ENCODE measurements around the gene NOVA1. TPM values are rescaled to one million over a fixed set of nuclear protein-coding genes. Genes with fewer than 3 reads are reported as not detected.

NOVA1 gene
- total and polyA plus RNA-seq, 2 donors (not counting 3 experiments of a cell fraction or from before 2014, with no cell fraction given): 2.7 to 3.3 TPM

- BruUV-seq (replicated peaks): no TSS peak
- no peaks in the 10 kb centered on the region for H3K79me2 ChIP-seq (ENCODE audit: control insufficient read depth, insufficient read depth, low read length)
- H4K20me1 ChIP-seq (replicated peaks; ENCODE audit: control insufficient read depth, extremely low read depth, insufficient read depth, low read length): no peaks in the 10 kb centered on the region
- no peaks in the 10 kb centered on the region for H3K27me3 ChIP-seq (ENCODE audit: control insufficient read depth in 2 of 2, insufficient read depth in 2 of 2, low read length in 2 of 2)
- H3K9me1 ChIP-seq (replicated peaks; ENCODE audit: control insufficient read depth, extremely low read depth, insufficient read depth, low read length): no peaks in the 10 kb centered on the region
- H3K36me3 ChIP-seq (ENCODE audit: control insufficient read depth in 2 of 2, extremely low read depth in 1 of 2, insufficient read depth in 2 of 2, low read length in 2 of 2): no peaks in the 10 kb centered on the region
- POLR2A ChIA-PET: no interaction called here
- no peak overlapping the region for H2AFZ ChIP-seq (ENCODE audit: low read depth, low read length)
- intact Hi-C loops (cut with micrococcal nuclease) (no loop called here), dilution Hi-C loops (cut with MboI; ENCODE audit: extremely low pct_ligation_motif_present, low sequenced_read_pairs) (no loop called here)
- no peak for TF ChIP-seq FOS (IDR thresholded peaks at IDR 0.05; ENCODE audit: borderline replicate concordance, insufficient read depth, low read length)
- TF ChIP-seq POLR2AphosphoS5 (IDR thresholded peaks at IDR 0.05; ENCODE audit: insufficient read depth, low read depth, low read length): no peak
- TF ChIP-seq, protein P1, sequence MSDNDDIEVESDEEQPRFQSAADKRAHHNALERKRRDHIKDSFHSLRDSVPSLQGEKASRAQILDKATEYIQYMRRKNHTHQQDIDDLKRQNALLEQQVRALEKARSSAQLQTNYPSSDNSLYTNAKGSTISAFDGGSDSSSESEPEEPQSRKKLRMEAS (IDR thresholded peaks at IDR 0.05; ENCODE audit: insufficient read depth, insufficient read length): no peak
- TF ChIP-seq, protein P2, sequence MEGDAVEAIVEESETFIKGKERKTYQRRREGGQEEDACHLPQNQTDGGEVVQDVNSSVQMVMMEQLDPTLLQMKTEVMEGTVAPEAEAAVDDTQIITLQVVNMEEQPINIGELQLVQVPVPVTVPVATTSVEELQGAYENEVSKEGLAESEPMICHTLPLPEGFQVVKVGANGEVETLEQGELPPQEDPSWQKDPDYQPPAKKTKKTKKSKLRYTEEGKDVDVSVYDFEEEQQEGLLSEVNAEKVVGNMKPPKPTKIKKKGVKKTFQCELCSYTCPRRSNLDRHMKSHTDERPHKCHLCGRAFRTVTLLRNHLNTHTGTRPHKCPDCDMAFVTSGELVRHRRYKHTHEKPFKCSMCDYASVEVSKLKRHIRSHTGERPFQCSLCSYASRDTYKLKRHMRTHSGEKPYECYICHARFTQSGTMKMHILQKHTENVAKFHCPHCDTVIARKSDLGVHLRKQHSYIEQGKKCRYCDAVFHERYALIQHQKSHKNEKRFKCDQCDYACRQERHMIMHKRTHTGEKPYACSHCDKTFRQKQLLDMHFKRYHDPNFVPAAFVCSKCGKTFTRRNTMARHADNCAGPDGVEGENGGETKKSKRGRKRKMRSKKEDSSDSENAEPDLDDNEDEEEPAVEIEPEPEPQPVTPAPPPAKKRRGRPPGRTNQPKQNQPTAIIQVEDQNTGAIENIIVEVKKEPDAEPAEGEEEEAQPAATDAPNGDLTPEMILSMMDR (IDR thresholded peaks at IDR 0.05; ENCODE audit: extremely low read depth in 1 of 2, insufficient read depth in 1 of 2, low read depth in 1 of 2, low read length in 2 of 2): no peak
- no peak for TF ChIP-seq EZH2 (IDR thresholded peaks at IDR 0.05; ENCODE audit: borderline replicate concordance, low read depth, low read length, severe bottlenecking)
- TF ChIP-seq JUN (IDR thresholded peaks at IDR 0.05; ENCODE audit: borderline replicate concordance, insufficient read depth, insufficient read length, low read depth): no peak
- no peak for TF ChIP-seq GATA2 (IDR thresholded peaks at IDR 0.05; ENCODE audit: insufficient read depth, insufficient read length, low read depth, low read length)
- no peak for TF ChIP-seq POLR2A (IDR thresholded peaks at IDR 0.05; ENCODE audit: low read depth, low read length)
- TF ChIP-seq MYC (IDR thresholded peaks at IDR 0.05; ENCODE audit: low read depth, low read length): no peak
- DNase-seq (ENCODE audit: low read depth, low spot score) (no peak), FAIRE-seq (no peak)
- H3K4me2 ChIP-seq (ENCODE audit: insufficient read depth, low read length): no peak overlapping the region
- CTCF ChIA-PET: no interaction called here
- H3K9ac ChIP-seq (replicated peaks; ENCODE audit: extremely low read depth, insufficient read depth, low read length): no peak overlapping the region
- no peaks in the 10 kb centered on the region for H3K4me1 ChIP-seq (ENCODE audit: control insufficient read depth, extremely low read depth, insufficient read depth, low read length)
- H3K4me3 ChIP-seq (replicated peaks in 1 of 3; ENCODE audit: insufficient read depth in 1 of 3, low read depth in 1 of 3, low read length in 3 of 3): no peak overlapping the region
- H3K9me3 ChIP-seq (replicated peaks; ENCODE audit: control insufficient read depth, insufficient read depth, low read length): no peaks in the 10 kb centered on the region
- H3K27ac ChIP-seq (ENCODE audit: insufficient read depth, low read depth, low read length): no peak overlapping the region
Observed at GRCh38 chr14:26522967-26523366, 74.9 kb downstream of the NOVA1 start.

All from endothelial cell of umbilical vein (primary cell).